ENCODE results near the gene TRIO. TPM values are rescaled to one million over a fixed set of nuclear protein-coding genes. Genes with fewer than 3 reads are reported as not detected.

Gene TRIO
- total and polyA plus RNA-seq, 2 donors (not counting 1 experiment from before 2014, with no cell fraction given), result 134 to 281 TPM

DNA sequence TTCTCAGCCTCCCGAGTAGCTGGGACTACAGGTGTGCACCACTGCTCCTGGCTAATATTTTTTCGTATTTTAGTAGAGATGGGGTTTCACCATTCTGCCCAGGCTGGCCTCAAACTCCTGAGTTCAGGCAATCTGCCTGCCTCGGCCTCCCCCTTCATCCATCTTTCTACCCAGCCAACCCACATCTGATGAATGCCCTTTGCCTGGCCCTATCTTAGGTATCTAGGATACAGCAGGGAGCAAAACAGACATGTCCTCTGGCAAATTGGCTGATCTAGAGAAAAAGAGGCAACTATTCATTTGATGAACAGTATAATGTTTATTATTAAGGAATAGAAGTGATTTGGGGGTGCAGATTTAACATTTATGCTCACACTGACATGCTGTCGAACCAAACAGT is 123.0 kb downstream of the TRIO start:
- peaks cover under 1% of the 10 kb centered on the region for H3K36me3 ChIP-seq (ENCODE audit: control insufficient read depth, insufficient read depth, low read length)
- no peak overlapping the region for H3K9ac ChIP-seq (ENCODE audit: insufficient read depth, low read length)
- H2AFZ ChIP-seq (ENCODE audit: low read length), result no peak overlapping the region
- H3K4me3 ChIP-seq (replicated peaks in 1 of 4; ENCODE audit: control extremely low read depth in 1 of 4, insufficient read depth in 1 of 4, low read depth in 3 of 4, low read length in 4 of 4), result no peak overlapping the region
- peak overlapping the region; percentile 50 for H3K4me2 ChIP-seq (ENCODE audit: extremely low read depth, insufficient read depth, low read length)
- no peaks in the 10 kb centered on the region for H4K20me1 ChIP-seq (ENCODE audit: control insufficient read depth, extremely low read depth, insufficient read depth, low read length)
- H3K9me3 ChIP-seq (ENCODE audit: control insufficient read depth, insufficient read depth, low read depth, low read length), result no peaks in the 10 kb centered on the region
- H3K4me1 ChIP-seq (ENCODE audit: control insufficient read depth, extremely low read depth, insufficient read depth, low read length), result peaks cover 51% of the 10 kb centered on the region
- TF ChIP-seq, protein P1, sequence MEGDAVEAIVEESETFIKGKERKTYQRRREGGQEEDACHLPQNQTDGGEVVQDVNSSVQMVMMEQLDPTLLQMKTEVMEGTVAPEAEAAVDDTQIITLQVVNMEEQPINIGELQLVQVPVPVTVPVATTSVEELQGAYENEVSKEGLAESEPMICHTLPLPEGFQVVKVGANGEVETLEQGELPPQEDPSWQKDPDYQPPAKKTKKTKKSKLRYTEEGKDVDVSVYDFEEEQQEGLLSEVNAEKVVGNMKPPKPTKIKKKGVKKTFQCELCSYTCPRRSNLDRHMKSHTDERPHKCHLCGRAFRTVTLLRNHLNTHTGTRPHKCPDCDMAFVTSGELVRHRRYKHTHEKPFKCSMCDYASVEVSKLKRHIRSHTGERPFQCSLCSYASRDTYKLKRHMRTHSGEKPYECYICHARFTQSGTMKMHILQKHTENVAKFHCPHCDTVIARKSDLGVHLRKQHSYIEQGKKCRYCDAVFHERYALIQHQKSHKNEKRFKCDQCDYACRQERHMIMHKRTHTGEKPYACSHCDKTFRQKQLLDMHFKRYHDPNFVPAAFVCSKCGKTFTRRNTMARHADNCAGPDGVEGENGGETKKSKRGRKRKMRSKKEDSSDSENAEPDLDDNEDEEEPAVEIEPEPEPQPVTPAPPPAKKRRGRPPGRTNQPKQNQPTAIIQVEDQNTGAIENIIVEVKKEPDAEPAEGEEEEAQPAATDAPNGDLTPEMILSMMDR (conservative IDR thresholded peaks at IDR 0.05 in 1 of 2, IDR thresholded peaks at IDR 0.05 in 1 of 2; ENCODE audit: low read depth in 1 of 2, low read length in 2 of 2), result no peak
- no peak for TF ChIP-seq EZH2 (IDR thresholded peaks at IDR 0.05; ENCODE audit: low read length, missing control alignments)
- peak overlapping the region; percentile 66 for H3K27ac ChIP-seq (ENCODE audit: insufficient read depth, low read length)
- peaks cover 90% of the 10 kb centered on the region for H3K79me2 ChIP-seq (ENCODE audit: control insufficient read depth, insufficient read depth, low read length)
- peak in 1 of 2 donors; percentile 49 for DNase-seq (ENCODE audit: low read depth in 2 of 2)
- H3K27me3 ChIP-seq (ENCODE audit: control insufficient read depth, insufficient read depth, low read length), result no peaks in the 10 kb centered on the region

DNA sequence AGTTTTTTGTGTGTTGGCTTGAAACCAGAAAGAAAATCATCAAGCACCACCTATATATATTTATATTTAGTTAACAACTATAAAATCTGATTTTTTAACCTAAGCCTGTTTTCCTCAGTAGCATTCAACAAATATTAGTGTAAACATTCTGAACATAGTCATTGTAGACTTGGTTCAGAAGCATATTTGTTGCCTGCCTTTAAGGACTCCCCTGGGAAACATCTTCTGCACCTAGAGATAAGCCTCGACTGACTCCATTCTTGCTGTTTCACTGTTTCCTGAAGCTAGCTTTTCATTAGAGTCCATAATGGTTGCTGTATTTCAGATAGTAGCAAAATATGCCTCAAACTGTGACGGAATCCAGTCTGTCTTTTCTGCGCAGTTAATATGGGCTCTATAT is 123.5 kb downstream of the TRIO start:
- Histone ChIP-seq H3K4me3 (replicated peaks in 1 of 4; ENCODE audit: control extremely low read depth in 1 of 4, insufficient read depth in 1 of 4, low read depth in 3 of 4, low read length in 4 of 4) (no peak overlapping the region), H3K36me3 (ENCODE audit: control insufficient read depth, insufficient read depth, low read length) (peaks cover 2% of the 10 kb centered on the region), H3K4me1 (ENCODE audit: control insufficient read depth, extremely low read depth, insufficient read depth, low read length) (peaks cover 48% of the 10 kb centered on the region), H3K9me3 (ENCODE audit: control insufficient read depth, insufficient read depth, low read depth, low read length) (no peaks in the 10 kb centered on the region), H4K20me1 (ENCODE audit: control insufficient read depth, extremely low read depth, insufficient read depth, low read length) (no peaks in the 10 kb centered on the region), H3K9ac (ENCODE audit: insufficient read depth, low read length) (no peak overlapping the region), H3K4me2 (ENCODE audit: extremely low read depth, insufficient read depth, low read length) (no peak overlapping the region), H2AFZ (ENCODE audit: low read length) (no peak overlapping the region), H3K27ac (ENCODE audit: insufficient read depth, low read length) (peak overlapping the region; percentile 66), H3K27me3 (ENCODE audit: control insufficient read depth, insufficient read depth, low read length) (no peaks in the 10 kb centered on the region), H3K79me2 (ENCODE audit: control insufficient read depth, insufficient read depth, low read length) (peaks cover 90% of the 10 kb centered on the region)
- no peak for TF ChIP-seq EZH2 (IDR thresholded peaks at IDR 0.05; ENCODE audit: low read length, missing control alignments)
- TF ChIP-seq, protein P1 (conservative IDR thresholded peaks at IDR 0.05 in 1 of 2, IDR thresholded peaks at IDR 0.05 in 1 of 2; ENCODE audit: low read depth in 1 of 2, low read length in 2 of 2), result no peak
- DNase-seq (ENCODE audit: low read depth in 2 of 2), result no peak

DNA sequence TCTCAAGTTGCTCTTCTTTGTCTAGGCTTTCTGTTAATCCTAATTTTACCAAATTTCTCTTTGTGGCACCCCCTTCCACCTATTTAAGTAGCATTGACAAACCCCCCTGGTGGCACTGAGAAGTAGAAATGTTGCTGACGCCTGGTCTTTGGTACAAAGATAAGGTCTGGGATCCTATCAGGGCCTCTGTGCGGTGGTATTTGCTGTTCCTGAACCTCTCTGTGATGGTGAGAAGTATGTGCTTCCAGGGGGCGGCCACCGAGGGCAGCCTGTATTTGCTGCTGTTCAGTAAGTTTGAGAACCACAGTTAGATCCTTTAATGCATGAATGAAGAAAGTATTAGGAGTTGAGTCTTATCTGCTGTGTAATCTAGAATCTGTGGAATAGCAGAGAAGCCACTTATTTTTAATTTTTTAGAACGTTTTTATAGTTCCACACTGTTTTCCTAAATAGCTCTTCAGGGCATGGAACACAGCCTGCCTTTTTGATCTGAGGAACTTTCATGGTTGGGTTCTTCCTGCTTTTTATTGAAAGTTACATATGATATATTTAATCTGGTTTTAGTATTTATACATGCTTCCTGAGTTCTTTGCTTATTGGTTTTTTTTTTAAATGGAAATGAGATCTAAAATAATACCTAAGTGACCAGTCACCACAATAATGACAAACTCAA is 124.2 kb downstream of the TRIO start:
- Histone ChIP-seq H3K27ac (ENCODE audit: insufficient read depth, low read length) (peak overlapping the region; percentile 66), H3K79me2 (ENCODE audit: control insufficient read depth, insufficient read depth, low read length) (peaks cover 90% of the 10 kb centered on the region), H3K36me3 (ENCODE audit: control insufficient read depth, insufficient read depth, low read length) (peaks cover 2% of the 10 kb centered on the region), H2AFZ (ENCODE audit: low read length) (no peak overlapping the region), H4K20me1 (ENCODE audit: control insufficient read depth, extremely low read depth, insufficient read depth, low read length) (no peaks in the 10 kb centered on the region), H3K9me3 (ENCODE audit: control insufficient read depth, insufficient read depth, low read depth, low read length) (no peaks in the 10 kb centered on the region), H3K4me3 (replicated peaks in 1 of 4; ENCODE audit: control extremely low read depth in 1 of 4, insufficient read depth in 1 of 4, low read depth in 3 of 4, low read length in 4 of 4) (no peak overlapping the region), H3K27me3 (ENCODE audit: control insufficient read depth, insufficient read depth, low read length) (no peaks in the 10 kb centered on the region), H3K4me1 (ENCODE audit: control insufficient read depth, extremely low read depth, insufficient read depth, low read length) (peaks cover 48% of the 10 kb centered on the region), H3K4me2 (ENCODE audit: extremely low read depth, insufficient read depth, low read length) (no peak overlapping the region), H3K9ac (ENCODE audit: insufficient read depth, low read length) (no peak overlapping the region)
- DNase-seq (ENCODE audit: low read depth in 2 of 2), result peak in 1 of 2 donors; percentile 71
- TF ChIP-seq, protein P1 (conservative IDR thresholded peaks at IDR 0.05 in 1 of 2, IDR thresholded peaks at IDR 0.05 in 1 of 2; ENCODE audit: low read depth in 1 of 2, low read length in 2 of 2), result no peak
- no peak for TF ChIP-seq EZH2 (IDR thresholded peaks at IDR 0.05; ENCODE audit: low read length, missing control alignments)
